ENCODE measurements around the gene UPK1B.

DNA sequence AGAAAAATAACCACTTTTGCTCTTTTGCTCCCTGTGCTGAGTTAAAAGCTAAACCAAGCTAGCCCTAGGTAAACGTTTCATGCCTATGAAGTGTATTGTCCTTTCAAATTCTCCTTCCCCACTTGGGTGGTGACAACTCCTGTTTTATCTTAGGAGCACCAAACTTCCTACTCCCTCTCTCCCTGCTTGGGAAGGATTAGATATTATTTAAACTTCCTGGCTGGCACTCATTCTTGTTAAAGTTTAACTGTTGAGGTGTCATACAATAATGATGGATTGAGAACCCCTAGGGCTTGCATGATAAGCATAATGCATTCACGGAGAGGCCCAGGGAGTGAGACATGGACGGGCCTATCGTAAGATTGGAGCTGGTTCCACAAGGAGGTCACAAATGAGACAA lies 37.8 kb downstream of the UPK1B start:
- TF ChIP-seq, protein P1, sequence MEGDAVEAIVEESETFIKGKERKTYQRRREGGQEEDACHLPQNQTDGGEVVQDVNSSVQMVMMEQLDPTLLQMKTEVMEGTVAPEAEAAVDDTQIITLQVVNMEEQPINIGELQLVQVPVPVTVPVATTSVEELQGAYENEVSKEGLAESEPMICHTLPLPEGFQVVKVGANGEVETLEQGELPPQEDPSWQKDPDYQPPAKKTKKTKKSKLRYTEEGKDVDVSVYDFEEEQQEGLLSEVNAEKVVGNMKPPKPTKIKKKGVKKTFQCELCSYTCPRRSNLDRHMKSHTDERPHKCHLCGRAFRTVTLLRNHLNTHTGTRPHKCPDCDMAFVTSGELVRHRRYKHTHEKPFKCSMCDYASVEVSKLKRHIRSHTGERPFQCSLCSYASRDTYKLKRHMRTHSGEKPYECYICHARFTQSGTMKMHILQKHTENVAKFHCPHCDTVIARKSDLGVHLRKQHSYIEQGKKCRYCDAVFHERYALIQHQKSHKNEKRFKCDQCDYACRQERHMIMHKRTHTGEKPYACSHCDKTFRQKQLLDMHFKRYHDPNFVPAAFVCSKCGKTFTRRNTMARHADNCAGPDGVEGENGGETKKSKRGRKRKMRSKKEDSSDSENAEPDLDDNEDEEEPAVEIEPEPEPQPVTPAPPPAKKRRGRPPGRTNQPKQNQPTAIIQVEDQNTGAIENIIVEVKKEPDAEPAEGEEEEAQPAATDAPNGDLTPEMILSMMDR (IDR thresholded peaks at IDR 0.05): no peak
- TF ChIP-seq POLR2A (IDR thresholded peaks at IDR 0.05): no peak

Measured in testis (tissue), 2 donors.